NT2/D1 (cell line): Measurements from ENCODE around the gene OS9.

Experiments used
- DNase-seq: peaks from one replicate; pipeline ENCODE4 v3.0.0-alpha.2; 2011; ENCODE audit warnings: low read depth, low spot score
- H3K27me3 ChIP-seq: 2 replicates; pipeline ENCODE4 v1.6.0; 2011; ENCODE audit warnings: mild to moderate bottlenecking; ENCODE audit not compliant: insufficient read length, insufficient read depth
- H3K36me3 ChIP-seq: 2 replicates; pipeline ENCODE4 v1.6.1; 2011; ENCODE audit warnings: mild to moderate bottlenecking, low read length, mixed read lengths; ENCODE audit not compliant: insufficient read depth, insufficient read length
- H3K4me1 ChIP-seq: 2 replicates; pipeline ENCODE4 v1.5.1; 2011; ENCODE audit not compliant: insufficient read depth, insufficient read length
- H3K4me3 ChIP-seq: 2 replicates; pipeline ENCODE4 v1.5.1; 2011; ENCODE audit warnings: low read depth; ENCODE audit not compliant: insufficient read length
- H3K9ac ChIP-seq: 2 replicates; pipeline ENCODE4 v1.6.0; 2011; ENCODE audit warnings: low read depth; ENCODE audit not compliant: insufficient read length
- H3K9me3 ChIP-seq: 2 replicates; pipeline ENCODE4 v1.5.1; 2011; ENCODE audit warnings: mild to moderate bottlenecking, low read length; ENCODE audit not compliant: insufficient read depth
- SUZ12 ChIP-seq: IDR thresholded peaks from 2 replicates; pipeline ENCODE4 v1.6.1; 2011; ENCODE audit not compliant: insufficient read length, insufficient read depth; ENCODE audit errors: extremely low read depth
- YY1 ChIP-seq: IDR thresholded peaks from 2 replicates; pipeline ENCODE4 v1.6.1; 2011; ENCODE audit not compliant: insufficient read length, insufficient read depth
- ZNF274 ChIP-seq: IDR thresholded peaks from 2 replicates; pipeline ENCODE4 v1.6.1; 2011; ENCODE audit warnings: mild to moderate bottlenecking, low read depth, low read length

OS9 gene

GRCh38 chr12:57760347-57760982, 66.5 kb downstream of the OS9 start:
- H3K4me3 ChIP-seq, result no peak overlapping the region
- no peak for DNase-seq
- H3K9ac ChIP-seq, result no peak overlapping the region
- no peaks in the 10 kb centered on the region; the same call in 1 of the 2 replicates for H3K9me3 ChIP-seq
- TF ChIP-seq SUZ12 (no peak), ZNF274 (no peak), YY1 (no peak)
- peaks cover 7% of the 10 kb centered on the region for H3K36me3 ChIP-seq
- peaks cover 5% of the 10 kb centered on the region for H3K4me1 ChIP-seq
- H3K27me3 ChIP-seq, result peaks cover 64% of the 10 kb centered on the region

DNA sequence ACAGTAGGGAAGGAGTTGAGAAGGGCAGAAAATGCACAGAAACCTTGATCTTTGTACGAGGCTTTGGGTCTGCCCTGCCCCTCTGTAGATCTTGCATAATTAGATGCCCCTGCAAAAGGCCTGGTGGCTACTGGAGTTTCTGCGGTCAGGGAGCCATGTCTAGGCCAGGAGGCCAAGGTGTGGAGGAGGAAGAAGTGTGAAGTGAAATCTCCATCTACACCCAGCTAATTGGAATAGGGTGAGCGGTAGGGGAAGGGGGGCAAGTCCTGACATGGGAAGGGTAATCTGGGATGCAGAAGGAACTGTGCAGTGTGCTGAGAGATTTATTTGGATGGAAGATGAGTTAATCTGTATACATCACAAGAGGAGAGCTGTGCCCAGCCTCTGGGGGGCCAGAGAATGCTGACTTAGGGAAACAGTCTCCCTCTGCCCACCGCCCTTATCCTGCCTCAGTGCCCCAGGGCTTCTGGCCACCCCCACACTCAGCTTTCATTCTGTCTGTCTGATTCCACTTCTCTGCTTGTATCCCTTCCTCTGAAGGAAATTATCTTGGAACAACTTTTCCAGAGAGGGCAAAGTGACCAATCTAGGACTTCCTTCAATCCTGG, 67.6 kb downstream of the OS9 start:
- DNase-seq, result no peak
- no peak overlapping the region for H3K4me3 ChIP-seq
- peaks cover 12% of the 10 kb centered on the region for H3K4me1 ChIP-seq
- peaks cover 64% of the 10 kb centered on the region for H3K27me3 ChIP-seq
- H3K9ac ChIP-seq, result no peak overlapping the region
- TF ChIP-seq SUZ12 (no peak), YY1 (no peak), ZNF274 (no peak)
- H3K36me3 ChIP-seq, result peaks cover 7% of the 10 kb centered on the region
- H3K9me3 ChIP-seq, result no peaks in the 10 kb centered on the region; the same call in 1 of the 2 replicates

DNA sequence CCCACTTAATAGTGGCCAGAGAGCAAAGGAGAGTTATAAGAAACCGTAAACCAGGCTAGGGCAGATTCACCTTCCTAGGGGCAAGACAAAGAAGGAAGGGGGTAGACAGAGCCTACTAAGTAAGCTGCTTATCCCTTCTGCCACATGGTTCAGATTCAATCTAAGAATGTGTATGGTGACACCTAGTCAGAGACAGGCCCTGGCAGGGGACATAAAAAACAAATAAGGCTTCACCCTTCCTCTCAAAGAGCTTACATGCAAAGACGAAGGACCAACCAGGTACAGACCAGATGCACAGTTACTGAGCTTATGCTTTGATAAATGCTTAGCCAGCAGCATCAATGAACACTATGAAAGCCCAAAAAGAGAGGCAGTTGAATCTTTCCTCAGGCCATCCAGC, 68.5 kb downstream of the OS9 start:
- Histone ChIP-seq H3K4me3 (no peak overlapping the region), H3K36me3 (peaks cover 9% of the 10 kb centered on the region), H3K27me3 (peaks cover 59% of the 10 kb centered on the region), H3K4me1 (peaks cover 15% of the 10 kb centered on the region), H3K9ac (no peak overlapping the region), H3K9me3 (no peaks in the 10 kb centered on the region; the same call in 1 of the 2 replicates)
- no peak for DNase-seq
- TF ChIP-seq SUZ12 (no peak), YY1 (no peak)

- Histone ChIP-seq H3K4me3 (no peak overlapping the region), H3K9me3 (no peaks in the 10 kb centered on the region; the same call in 1 of the 2 replicates), H3K27me3 (peaks cover 43% of the 10 kb centered on the region), H3K4me1 (peaks cover 15% of the 10 kb centered on the region), H3K9ac (no peak overlapping the region), H3K36me3 (peaks cover 25% of the 10 kb centered on the region)
- DNase-seq, result no peak
- no peak for TF ChIP-seq SUZ12
- TF ChIP-seq YY1, result no peak
- no peak for TF ChIP-seq ZNF274
Observed at GRCh38 chr12:57763881-57764661, 70.1 kb downstream of the OS9 start.

DNA sequence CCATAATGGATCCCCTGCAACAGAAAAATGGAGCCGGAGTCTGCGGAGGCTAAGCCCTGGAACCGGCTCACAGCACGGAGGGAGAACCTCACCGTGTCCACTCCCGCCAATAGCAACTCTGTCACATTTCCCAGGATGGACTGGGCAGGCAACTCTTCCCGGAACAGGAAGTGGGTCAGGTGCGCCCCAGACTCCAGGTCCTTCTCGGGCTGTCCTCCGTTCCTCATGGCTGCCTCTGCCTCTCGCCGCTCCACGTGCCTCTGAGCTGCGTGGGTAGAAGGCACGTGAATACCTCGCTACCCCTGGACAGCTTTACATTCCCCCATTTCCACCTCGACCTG, 70.7 kb downstream of the OS9 start:
- peaks cover 31% of the 10 kb centered on the region for H3K36me3 ChIP-seq
- TF ChIP-seq ZNF274, result no peak
- TF ChIP-seq SUZ12, result no peak
- TF ChIP-seq YY1, result no peak
- H3K4me1 ChIP-seq, result peaks cover 15% of the 10 kb centered on the region
- peak overlapping the region; percentile 16 for H3K4me3 ChIP-seq
- H3K9ac ChIP-seq, result peak overlapping the region; percentile 57
- peaks cover 42% of the 10 kb centered on the region for H3K27me3 ChIP-seq
- no peaks in the 10 kb centered on the region; the same call in 1 of the 2 replicates for H3K9me3 ChIP-seq
- no peak for DNase-seq

GRCh38 chr12:57765003-57765697, 71.2 kb downstream of the OS9 start:
- Histone ChIP-seq H3K4me3 (peak overlapping the region; percentile 16), H3K27me3 (peaks cover 42% of the 10 kb centered on the region), H3K36me3 (peaks cover 36% of the 10 kb centered on the region), H3K9me3 (no peaks in the 10 kb centered on the region; the same call in 1 of the 2 replicates), H3K9ac (peak overlapping the region; percentile 57), H3K4me1 (peaks cover 15% of the 10 kb centered on the region)
- no peak for DNase-seq
- TF ChIP-seq SUZ12 (peak; percentile 14), ZNF274 (no peak)
